Neural cell (in vitro differentiated cells): ENCODE data around the gene RIOK2.

Source experiments
- CTCF ChIP-seq: fragments of 450-650 bp; IDR thresholded peaks from 2 replicates; pipeline ENCODE4 v1.5.1; 2014; ENCODE audit warnings: antibody characterized with exemption, mild to moderate bottlenecking, moderate library complexity; ENCODE audit not compliant: poor library complexity, severe bottlenecking
- POLR2AphosphoS5 ChIP-seq: IDR thresholded peaks from 2 replicates; pipeline ENCODE4 v1.6.1; 2012

- TF ChIP-seq CTCF (peak; percentile 67), POLR2AphosphoS5 (no peak)
Observed at GRCh38 chr5:97163360-97163764, 19.7 kb downstream of the RIOK2 start.
